B cell (primary cell): ENCODE measurements around the gene FCN1. TPM values are rescaled to one million over a fixed set of nuclear protein-coding genes. Genes with fewer than 3 reads are reported as not detected.

Experiments
- ATAC-seq: fragments of 200-7000 bp; cut with Tn5 transposase; one replicate; pipeline ENCODE4 v1.10.0; 2021; ENCODE audit warnings: low read depth, mild to moderate bottlenecking, moderate number of reproducible peaks, moderate library complexity
- CTCF ChIA-PET: fragments of 350-600 bp; sonication (Branson Sonifier 250); formaldehyde crosslinking; loops from one replicate; lab custom pipeline; 2021; ENCODE audit warnings: antibody characterized with exemption, inconsistent platforms; lab: Charles Lee
- POLR2A ChIA-PET: fragments of 350-600 bp; sonication (Branson Sonifier 250); formaldehyde crosslinking; loops from one replicate; lab custom pipeline; 2021; ENCODE audit warnings: antibody characterized with exemption; lab: Charles Lee
- DNase-seq: peaks from one replicate; pipeline ENCODE4 v3.0.0; 2013
- H2AFZ ChIP-seq: 2 replicates; pipeline ENCODE4 v1.6.1; 2012; ENCODE audit warnings: mild to moderate bottlenecking, low read depth, low read length; ENCODE audit not compliant: insufficient read depth, poor library complexity, severe bottlenecking
- H3K27ac ChIP-seq, 2 donors: 1 replicate in 1 of 2; 2 replicates in 1 of 2; pipeline ENCODE4 v1.5.1; 2012 to 2013; ENCODE audit warnings: low read length in 2 of 2, mild to moderate bottlenecking in 2 of 2, moderate library complexity in 1 of 2
- H3K27me3 ChIP-seq, 4 experiments: fragments of 200-600 bp in 1 of 4; sonication (generic) in 1 of 4; replicated peaks in 1 of 4; 1 replicate in 2 of 4; 2 replicates in 2 of 4; pipeline versions ENCODE4 v1.6.1 to v1.7.0; 2013 to 2016; ENCODE audit warnings: low read length in 3 of 4, mild to moderate bottlenecking in 2 of 4, mixed read lengths in 1 of 4, moderate library complexity in 1 of 4; ENCODE audit not compliant: insufficient read depth in 4 of 4, control insufficient read depth in 3 of 4; ENCODE audit errors: control extremely low read depth in 1 of 4
- H3K36me3 ChIP-seq, 2 experiments: replicated peaks in 1 of 2; 1 replicate in 1 of 2; 2 replicates in 1 of 2; pipeline versions ENCODE4 v1.6.1 to v1.7.1; 2013; ENCODE audit warnings: low read length in 1 of 2; ENCODE audit not compliant: insufficient read depth in 2 of 2, control insufficient read depth in 1 of 2; ENCODE audit errors: control extremely low read depth in 1 of 2, extremely low read depth in 1 of 2
- H3K4me1 ChIP-seq, 2 donors: fragments of 200-600 bp in 1 of 2; sonication (generic) in 1 of 2; 1 replicate in 1 of 2; 2 replicates in 1 of 2; pipeline versions ENCODE4 v1.5.1 to v1.6.1; 2013 to 2017; ENCODE audit warnings: low read length in 2 of 2; ENCODE audit not compliant: control insufficient read depth in 2 of 2, insufficient read depth in 2 of 2
- H3K4me2 ChIP-seq: replicated peaks from 2 replicates; pipeline ENCODE3; 2012; ENCODE audit warnings: mild to moderate bottlenecking, low read depth, low read length; ENCODE audit not compliant: poor library complexity, severe bottlenecking
- H3K4me3 ChIP-seq, 5 experiments: fragments of 200-600 bp in 1 of 5; sonication (generic) in 1 of 5; 1 replicate in 3 of 5; 2 replicates in 2 of 5; pipeline versions ENCODE4 v1.5.1 to v1.7.0; 2011 to 2016; ENCODE audit warnings: low read length in 4 of 5, mild to moderate bottlenecking in 4 of 5, low read depth in 2 of 5, control low read depth in 1 of 5, moderate library complexity in 1 of 5; ENCODE audit not compliant: insufficient read depth in 1 of 5; ENCODE audit errors: control extremely low read depth in 1 of 5, extremely low read depth in 1 of 5
- H3K79me2 ChIP-seq: fragments of 200-600 bp; sonication (generic); one replicate; pipeline ENCODE4 v1.6.0; 2016; ENCODE audit warnings: low read length; ENCODE audit not compliant: control insufficient read depth, insufficient read depth
- H3K9ac ChIP-seq: fragments of 200-600 bp; sonication (generic); 2 replicates; pipeline ENCODE4 v1.6.1; 2017; ENCODE audit warnings: mild to moderate bottlenecking, low read length, moderate library complexity
- H3K9me3 ChIP-seq, 3 donors: one replicate each; pipeline versions ENCODE4 v1.6.1 to v1.7.1; 2013; ENCODE audit warnings: low read length in 2 of 3; ENCODE audit not compliant: control insufficient read depth in 2 of 3, insufficient read depth in 1 of 3; ENCODE audit errors: control extremely low read depth in 1 of 3
- H4K20me1 ChIP-seq: 2 replicates; pipeline ENCODE4 v1.6.0; 2012; ENCODE audit warnings: mild to moderate bottlenecking, low read length; ENCODE audit not compliant: insufficient read depth, control insufficient read depth, poor library complexity, severe bottlenecking
- H3K27ac Mint-ChIP-seq: one replicate; pipeline ENCODE4 v1.8.0; 2021; ENCODE audit warnings: mixed read lengths
- H3K27me3 Mint-ChIP-seq: one replicate; pipeline ENCODE4 v1.8.0; 2021; ENCODE audit warnings: mixed read lengths
- H3K4me1 Mint-ChIP-seq: one replicate; pipeline ENCODE4 v1.8.0; 2021; ENCODE audit warnings: mixed read lengths
- H3K4me3 Mint-ChIP-seq: one replicate; pipeline ENCODE4 v1.8.0; 2021; ENCODE audit warnings: mixed read lengths
- H3K9me3 Mint-ChIP-seq: one replicate; pipeline ENCODE4 v1.8.0; 2022; ENCODE audit warnings: mixed read lengths; ENCODE audit not compliant: insufficient read depth
- CTCF ChIP-seq: fragments of 200-600 bp; IDR thresholded peaks from one replicate; pipeline ENCODE4 v1.8.0; 2022; ENCODE audit warnings: antibody characterized with exemption, mild to moderate bottlenecking
- EZH2 ChIP-seq: IDR thresholded peaks from 2 replicates; pipeline ENCODE4 v1.6.1; 2012; ENCODE audit warnings: borderline replicate concordance, low read depth, mild to moderate bottlenecking, moderate library complexity, low read length; ENCODE audit not compliant: insufficient read depth, poor library complexity, severe bottlenecking
- WGBS: methylation state at CpG from one replicate; pipeline ENCODE4 v1.1.5; 2013; ENCODE audit warnings: missing lambda C conversion rate; ENCODE audit not compliant: insufficient coverage; 5-methylcytosine and 5-hydroxymethylcytosine counted together
- intact Hi-C: fragments of 100-400 bp; cut with micrococcal nuclease; formaldehyde crosslinking; loops from one replicate; pipeline ENCODE4 v1.10.0; 2022
- polyA plus RNA-seq: library from polyadenylated mRNA; depleted of rRNA; stranded (reverse); fragments of >200 nt; gene quantifications from 2 replicates; pipeline ENCODE4 v1.2.3, GENCODE V29; 2012
- total RNA-seq, 2 donors: library from RNA; stranded (reverse); fragments of 120-200 nt in 1 of 2; gene quantifications; 1 replicate in 1 of 2; 2 replicates in 1 of 2; pipeline versions ENCODE4 v1.2.3 to v1.2.4, GENCODE V29; 2013 to 2022

Gene FCN1
- total and polyA plus RNA-seq, 2 donors (not counting 1 experiment from before 2014, with no cell fraction given): 2.2 to 20.6 TPM

GRCh38 chr9:134936346-134937163, 18.8 kb upstream of the FCN1 start:
- H3K9me3 Mint-ChIP-seq: no peaks in the 10 kb centered on the region
- peak overlapping the region; percentile 64 for H3K4me3 Mint-ChIP-seq
- H3K4me1 ChIP-seq: peaks cover 59 to 63% of the 10 kb centered on the region in 2 donors
- H3K9me3 ChIP-seq: peaks cover 0 to 12% (median 0%) of the 10 kb centered on the region in 3 donors
- DNase-seq: peak; percentile 77
- peak overlapping the region in 1 of 5 experiments; percentile 19 for H3K4me3 ChIP-seq
- peaks cover 0 to 17% (median 6%) of the 10 kb centered on the region in 4 experiments for H3K27me3 ChIP-seq
- intact Hi-C loops: no loop called here
- WGBS: 24% methylated on average over 7 of the region's 13 CpGs
- no peaks in the 10 kb centered on the region for H3K79me2 ChIP-seq
- H3K4me1 Mint-ChIP-seq: peaks cover 55% of the 10 kb centered on the region
- peak overlapping the region; percentile 68 for H3K4me2 ChIP-seq
- H3K9ac ChIP-seq: peak overlapping the region; percentile 43
- no peaks in the 10 kb centered on the region for H3K36me3 ChIP-seq
- TF ChIP-seq EZH2 (no peak), CTCF (no peak)
- ChIA-PET POLR2A (no interaction called here), CTCF (no interaction called here)
- no peaks in the 10 kb centered on the region for H4K20me1 ChIP-seq
- H3K27ac Mint-ChIP-seq: peak overlapping the region; percentile 43
- peak; percentile 72 for ATAC-seq
- peaks cover 20% of the 10 kb centered on the region for H3K27me3 Mint-ChIP-seq
- H2AFZ ChIP-seq: no peak overlapping the region
- no peak overlapping the region for H3K27ac ChIP-seq
